Uterus (tissue), 4 donors: ENCODE data around the gene WSCD1. TPM values are rescaled to one million over a fixed set of nuclear protein-coding genes. Genes with fewer than 3 reads are reported as not detected.

Source experiments
- DNase-seq, 2 donors: peaks; one replicate each; pipeline ENCODE4 v3.0.0-alpha.2; 2019 to 2020
- H3K27ac ChIP-seq, 2 donors: fragments of 200-600 bp; sonication (generic); 1 replicate in 1 of 2; 2 replicates in 1 of 2; pipeline ENCODE4 v1.5.1; 2016 to 2018
- H3K27me3 ChIP-seq, 2 donors: fragments of 200-600 bp; sonication (generic); one replicate each; pipeline ENCODE4 v1.5.1; 2018 to 2019; ENCODE audit warnings: control low read depth in 1 of 2
- H3K36me3 ChIP-seq, 2 donors: fragments of 200-600 bp; sonication (generic); one replicate each; pipeline ENCODE4 v1.5.1; 2019; ENCODE audit warnings: control low read depth in 1 of 2
- H3K4me1 ChIP-seq, 2 donors: fragments of 200-600 bp; sonication (generic); one replicate each; pipeline ENCODE4 v1.5.1; 2018 to 2019; ENCODE audit warnings: control low read depth in 1 of 2
- H3K4me3 ChIP-seq, 2 donors: fragments of 200-600 bp; sonication (generic); 1 replicate in 1 of 2; 2 replicates in 1 of 2; pipeline ENCODE4 v1.5.1; 2018 to 2019; ENCODE audit warnings: mild to moderate bottlenecking in 1 of 2
- H3K9me3 ChIP-seq, 2 donors: fragments of 200-600 bp; sonication (generic); one replicate each; pipeline ENCODE4 v1.5.1; 2019; ENCODE audit warnings: control low read depth in 1 of 2
- POLR2A ChIP-seq, 2 donors: fragments of 450-650 bp; IDR thresholded peaks; one replicate each; pipeline ENCODE4 v1.6.1; 2016; ENCODE audit warnings: antibody characterized with exemption in 2 of 2, mild to moderate bottlenecking in 1 of 2, moderate library complexity in 1 of 2
- intact Hi-C: fragments of 100-400 bp; cut with DNase I; formaldehyde crosslinking; loops from one replicate; pipeline ENCODE4 v1.15.1; 2023; ENCODE audit warnings: low total_unique reads
- total RNA-seq, 4 donors: library from RNA; depleted of rRNA in 3 of 4; stranded (reverse); fragments of >200 nt in 3 of 4; gene quantifications; one replicate each; pipeline versions ENCODE4 v1.1.0 to v1.2.4, GENCODE V29; 2014 to 2023
- TF ChIP-seq, protein P1 (sequence below), 4 experiments: fragments of 200-600 bp in 2 of 4; fragments of 450-650 bp in 2 of 4; sonication (generic) in 2 of 4; IDR thresholded peaks; one replicate each; pipeline ENCODE4 v1.5.1; 2016 to 2019; ENCODE audit warnings: antibody characterized with exemption in 4 of 4, mild to moderate bottlenecking in 2 of 4, moderate library complexity in 1 of 4
- donor health status: DM: yes; HTN: yes; CAD: no.

Gene WSCD1
- total RNA-seq, 4 donors from 2014 or later, result 3.8 to 12.7 (median 6.6) TPM

DNA sequence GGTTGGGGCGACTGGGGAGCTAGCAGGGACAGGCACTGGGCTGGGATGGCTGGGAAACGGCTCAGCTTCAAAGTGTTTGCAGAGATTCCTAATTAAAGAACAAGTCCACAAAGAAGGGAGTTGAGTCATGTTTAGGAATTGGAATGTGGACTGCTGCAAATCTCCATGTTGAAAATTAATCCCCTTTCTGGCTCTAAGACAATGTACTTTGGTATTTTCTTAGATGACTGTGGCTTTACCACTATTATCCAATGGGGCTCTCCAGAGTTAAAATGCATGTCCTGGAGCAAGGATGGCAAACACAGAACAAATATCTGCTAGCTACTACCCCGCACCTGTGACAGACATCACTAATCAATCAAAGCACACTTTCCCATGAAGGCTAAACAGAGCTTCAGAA lies 22.2 kb upstream of the WSCD1 start:
- Histone ChIP-seq H3K9me3 (no peaks in the 10 kb centered on the region), H3K4me1 (no peaks in the 10 kb centered on the region), H3K36me3 (no peaks in the 10 kb centered on the region), H3K27me3 (no peaks in the 10 kb centered on the region), H3K4me3 (no peak overlapping the region), H3K27ac (no peak overlapping the region)
- intact Hi-C loops, result no loop called here
- no peak for TF ChIP-seq POLR2A (IDR thresholded peaks at IDR 0.05)
- TF ChIP-seq, protein P1, sequence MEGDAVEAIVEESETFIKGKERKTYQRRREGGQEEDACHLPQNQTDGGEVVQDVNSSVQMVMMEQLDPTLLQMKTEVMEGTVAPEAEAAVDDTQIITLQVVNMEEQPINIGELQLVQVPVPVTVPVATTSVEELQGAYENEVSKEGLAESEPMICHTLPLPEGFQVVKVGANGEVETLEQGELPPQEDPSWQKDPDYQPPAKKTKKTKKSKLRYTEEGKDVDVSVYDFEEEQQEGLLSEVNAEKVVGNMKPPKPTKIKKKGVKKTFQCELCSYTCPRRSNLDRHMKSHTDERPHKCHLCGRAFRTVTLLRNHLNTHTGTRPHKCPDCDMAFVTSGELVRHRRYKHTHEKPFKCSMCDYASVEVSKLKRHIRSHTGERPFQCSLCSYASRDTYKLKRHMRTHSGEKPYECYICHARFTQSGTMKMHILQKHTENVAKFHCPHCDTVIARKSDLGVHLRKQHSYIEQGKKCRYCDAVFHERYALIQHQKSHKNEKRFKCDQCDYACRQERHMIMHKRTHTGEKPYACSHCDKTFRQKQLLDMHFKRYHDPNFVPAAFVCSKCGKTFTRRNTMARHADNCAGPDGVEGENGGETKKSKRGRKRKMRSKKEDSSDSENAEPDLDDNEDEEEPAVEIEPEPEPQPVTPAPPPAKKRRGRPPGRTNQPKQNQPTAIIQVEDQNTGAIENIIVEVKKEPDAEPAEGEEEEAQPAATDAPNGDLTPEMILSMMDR (IDR thresholded peaks at IDR 0.05), result no peak
- DNase-seq, result no peak

DNA sequence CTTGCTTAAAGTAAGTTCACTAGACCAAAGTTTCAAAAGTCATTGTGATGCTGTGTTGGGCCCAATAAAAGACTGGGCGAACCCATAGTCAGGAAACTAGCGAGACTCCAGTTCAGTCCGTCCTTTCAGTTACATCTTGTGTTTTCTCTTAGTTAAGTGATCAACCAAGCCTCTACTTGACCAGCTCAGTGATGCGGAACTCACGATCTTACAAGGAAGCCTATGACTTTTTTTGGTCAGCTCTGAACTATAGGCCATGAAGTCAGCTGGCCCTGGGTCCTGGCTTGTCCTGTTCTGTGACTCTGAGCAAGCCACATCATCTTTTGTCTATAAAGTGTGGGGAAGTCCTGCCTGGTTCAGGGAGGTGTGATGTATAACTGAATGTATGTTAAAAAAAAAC lies 21.7 kb upstream of the WSCD1 start:
- intact Hi-C loops, result no loop called here
- Histone ChIP-seq H3K27ac (no peak overlapping the region), H3K36me3 (no peaks in the 10 kb centered on the region), H3K9me3 (no peaks in the 10 kb centered on the region), H3K4me3 (no peak overlapping the region), H3K4me1 (no peaks in the 10 kb centered on the region), H3K27me3 (no peaks in the 10 kb centered on the region)
- TF ChIP-seq, protein P1 (IDR thresholded peaks at IDR 0.05), result no peak
- TF ChIP-seq POLR2A (IDR thresholded peaks at IDR 0.05), result no peak
- no peak for DNase-seq

DNA sequence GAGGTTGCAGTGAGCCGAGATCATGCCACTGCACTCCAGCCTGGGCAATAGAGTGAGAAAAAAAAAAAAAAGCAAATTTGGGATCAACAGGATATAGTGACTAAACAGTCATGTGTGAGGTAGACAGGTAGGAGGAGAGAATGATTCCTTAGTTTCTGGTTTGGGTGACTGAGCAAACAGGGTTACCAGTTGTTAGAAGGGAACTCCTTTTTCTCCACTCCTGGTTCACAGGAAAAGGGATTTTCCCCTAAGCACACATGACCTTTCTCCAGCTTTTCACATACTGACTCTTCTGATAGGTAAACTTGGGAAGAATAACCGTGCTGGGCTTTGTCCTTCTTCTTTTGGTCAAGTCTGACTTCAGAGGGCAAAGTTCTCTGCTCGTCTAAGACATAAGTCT lies 17.3 kb upstream of the WSCD1 start:
- Histone ChIP-seq H3K36me3 (no peaks in the 10 kb centered on the region), H3K27me3 (no peaks in the 10 kb centered on the region), H3K27ac (no peak overlapping the region), H3K4me3 (no peak overlapping the region), H3K4me1 (no peaks in the 10 kb centered on the region), H3K9me3 (no peaks in the 10 kb centered on the region)
- intact Hi-C loops, result no loop called here
- no peak for TF ChIP-seq POLR2A (IDR thresholded peaks at IDR 0.05)
- TF ChIP-seq, protein P1 (IDR thresholded peaks at IDR 0.05), result no peak
- no peak for DNase-seq

DNA sequence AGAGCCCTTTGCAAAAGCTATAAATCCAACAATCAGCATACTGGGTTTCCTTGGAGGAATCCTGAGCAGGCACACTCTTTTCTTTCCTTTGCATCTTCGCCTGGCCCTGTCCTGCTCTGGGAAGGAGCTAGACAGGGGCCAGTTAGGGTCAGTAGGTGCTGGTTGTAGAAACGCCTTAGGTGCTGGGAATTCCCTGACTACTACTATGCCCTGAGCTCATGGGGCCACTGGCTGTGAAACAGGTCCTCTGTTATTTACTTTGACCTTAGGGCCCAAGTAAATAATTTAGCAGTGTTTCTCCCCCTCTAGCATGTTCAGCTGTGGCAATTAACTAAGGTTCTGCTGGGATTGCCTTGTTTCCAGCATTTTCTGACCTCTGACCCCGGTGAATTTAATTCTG lies 15.8 kb upstream of the WSCD1 start:
- intact Hi-C loops, result no loop called here
- Histone ChIP-seq H3K27me3 (no peaks in the 10 kb centered on the region), H3K4me3 (no peak overlapping the region), H3K9me3 (no peaks in the 10 kb centered on the region), H3K27ac (no peak overlapping the region), H3K4me1 (no peaks in the 10 kb centered on the region), H3K36me3 (no peaks in the 10 kb centered on the region)
- no peak for TF ChIP-seq POLR2A (IDR thresholded peaks at IDR 0.05)
- TF ChIP-seq, protein P1 (IDR thresholded peaks at IDR 0.05), result no peak
- DNase-seq, result no peak

DNA sequence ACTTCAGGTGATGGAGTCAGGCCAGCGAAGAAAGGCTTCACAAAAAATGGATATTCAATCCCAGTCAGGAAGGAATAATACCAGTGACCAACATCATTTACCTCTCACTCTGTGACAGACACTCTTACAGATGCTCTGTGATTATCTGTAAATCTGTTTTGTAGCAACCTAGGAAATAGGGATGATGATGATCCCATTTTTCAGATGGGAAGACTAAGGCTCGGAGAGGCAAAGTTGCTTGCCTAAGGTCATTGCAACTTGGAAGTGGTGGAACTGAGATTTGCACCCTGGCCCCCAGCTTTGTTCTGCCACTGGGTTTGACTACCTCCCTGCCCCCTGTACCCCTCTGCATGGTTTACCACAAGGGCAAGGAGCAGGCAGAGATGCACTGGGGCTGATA lies 14.1 kb upstream of the WSCD1 start:
- Histone ChIP-seq H3K4me3 (no peak overlapping the region), H3K27me3 (no peaks in the 10 kb centered on the region), H3K9me3 (no peaks in the 10 kb centered on the region), H3K4me1 (no peaks in the 10 kb centered on the region), H3K36me3 (no peaks in the 10 kb centered on the region), H3K27ac (no peak overlapping the region)
- TF ChIP-seq, protein P1 (IDR thresholded peaks at IDR 0.05), result no peak
- TF ChIP-seq POLR2A (IDR thresholded peaks at IDR 0.05), result no peak
- intact Hi-C loops, result no loop called here
- DNase-seq, result no peak
